ENCODE measurements around the gene NCOA1. TPM values are rescaled to one million over a fixed set of nuclear protein-coding genes. Genes with fewer than 3 reads are reported as not detected.

NCOA1 gene
- total RNA-seq, 2 experiments from 2014 or later, result 35.5 to 40.6 TPM

DNA sequence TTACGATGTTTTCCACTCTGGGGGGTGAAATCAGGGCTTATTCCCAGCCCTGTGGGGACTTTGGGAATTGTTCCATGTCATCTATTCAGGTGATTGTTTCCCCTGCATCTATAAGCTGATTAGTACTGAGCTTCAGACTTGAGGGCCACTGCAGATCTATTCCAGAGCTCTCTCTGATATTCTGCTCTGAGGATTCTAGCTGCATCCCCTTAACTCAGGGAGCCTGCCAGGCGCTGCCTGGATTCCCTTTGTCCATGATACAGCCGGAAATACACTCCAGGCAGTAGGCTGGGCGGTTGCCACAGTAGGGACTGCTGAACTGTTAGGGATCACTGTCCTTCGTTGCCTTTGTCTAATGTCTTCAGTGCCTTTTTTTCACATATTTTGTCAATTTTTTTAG lies 270.8 kb downstream of the NCOA1 start:
- Mint-ChIP-seq H3K9me3 (no peaks in the 10 kb centered on the region), H3K27me3 (no peaks in the 10 kb centered on the region), H3K4me1 (ENCODE audit: low read depth) (no peaks in the 10 kb centered on the region), H3K27ac (no peak overlapping the region), H3K36me3 (ENCODE audit: low read depth) (peaks cover 78% of the 10 kb centered on the region), H3K4me3 (no peak overlapping the region)
- Histone ChIP-seq H3K4me1 (ENCODE audit: insufficient read depth, low read length) (no peaks in the 10 kb centered on the region), H3K9me3 (ENCODE audit: control insufficient read depth in 1 of 2, insufficient read depth in 1 of 2, low read length in 2 of 2) (no peaks in the 10 kb centered on the region), H3K36me3 (ENCODE audit: insufficient read depth, low read length) (peaks cover 53% of the 10 kb centered on the region), H3K27me3 (ENCODE audit: control insufficient read depth in 1 of 2, insufficient read depth in 2 of 2, low read length in 2 of 2) (no peaks in the 10 kb centered on the region), H3K4me3 (ENCODE audit: low read length) (no peak overlapping the region), H3K27ac (ENCODE audit: low read depth in 1 of 2, low read length in 2 of 2) (no peak overlapping the region)
- TF ChIP-seq, protein P1, sequence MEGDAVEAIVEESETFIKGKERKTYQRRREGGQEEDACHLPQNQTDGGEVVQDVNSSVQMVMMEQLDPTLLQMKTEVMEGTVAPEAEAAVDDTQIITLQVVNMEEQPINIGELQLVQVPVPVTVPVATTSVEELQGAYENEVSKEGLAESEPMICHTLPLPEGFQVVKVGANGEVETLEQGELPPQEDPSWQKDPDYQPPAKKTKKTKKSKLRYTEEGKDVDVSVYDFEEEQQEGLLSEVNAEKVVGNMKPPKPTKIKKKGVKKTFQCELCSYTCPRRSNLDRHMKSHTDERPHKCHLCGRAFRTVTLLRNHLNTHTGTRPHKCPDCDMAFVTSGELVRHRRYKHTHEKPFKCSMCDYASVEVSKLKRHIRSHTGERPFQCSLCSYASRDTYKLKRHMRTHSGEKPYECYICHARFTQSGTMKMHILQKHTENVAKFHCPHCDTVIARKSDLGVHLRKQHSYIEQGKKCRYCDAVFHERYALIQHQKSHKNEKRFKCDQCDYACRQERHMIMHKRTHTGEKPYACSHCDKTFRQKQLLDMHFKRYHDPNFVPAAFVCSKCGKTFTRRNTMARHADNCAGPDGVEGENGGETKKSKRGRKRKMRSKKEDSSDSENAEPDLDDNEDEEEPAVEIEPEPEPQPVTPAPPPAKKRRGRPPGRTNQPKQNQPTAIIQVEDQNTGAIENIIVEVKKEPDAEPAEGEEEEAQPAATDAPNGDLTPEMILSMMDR (IDR thresholded peaks at IDR 0.05), result no peak
- intact Hi-C loops (cut with DNase I, micrococcal nuclease), result no loop called here
- ATAC-seq (ENCODE audit: poor library complexity), result no peak
- CTCF ChIA-PET, result no interaction called here
- POLR2A ChIA-PET, result no interaction called here
- DNase-seq, result no peak

DNA sequence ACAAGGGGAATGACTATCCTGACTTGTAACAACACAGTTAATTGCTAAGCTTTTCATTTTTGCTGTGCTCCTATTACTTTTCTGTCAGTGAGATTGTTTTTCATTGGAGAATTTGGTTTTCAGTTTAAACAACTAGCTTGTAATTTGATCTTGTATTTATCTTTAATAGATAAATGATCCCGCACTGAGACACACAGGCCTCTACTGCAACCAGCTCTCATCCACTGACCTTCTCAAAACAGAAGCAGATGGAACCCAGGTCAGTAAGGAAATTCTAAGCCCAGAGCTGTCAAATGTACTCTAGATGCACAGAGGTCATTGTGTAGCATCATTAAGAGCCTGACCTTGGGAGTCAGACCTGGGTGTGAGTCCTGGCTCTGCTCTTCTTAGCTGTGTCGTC lies 271.5 kb downstream of the NCOA1 start:
- Histone ChIP-seq H3K36me3 (ENCODE audit: insufficient read depth, low read length) (peaks cover 54% of the 10 kb centered on the region), H3K4me3 (ENCODE audit: low read length) (no peak overlapping the region), H3K27me3 (ENCODE audit: control insufficient read depth in 1 of 2, insufficient read depth in 2 of 2, low read length in 2 of 2) (no peaks in the 10 kb centered on the region), H3K4me1 (ENCODE audit: insufficient read depth, low read length) (no peaks in the 10 kb centered on the region), H3K27ac (ENCODE audit: low read depth in 1 of 2, low read length in 2 of 2) (no peak overlapping the region), H3K9me3 (ENCODE audit: control insufficient read depth in 1 of 2, insufficient read depth in 1 of 2, low read length in 2 of 2) (no peaks in the 10 kb centered on the region)
- H3K4me1 Mint-ChIP-seq (ENCODE audit: low read depth), result no peaks in the 10 kb centered on the region
- no peak overlapping the region for H3K4me3 Mint-ChIP-seq
- TF ChIP-seq, protein P1 (IDR thresholded peaks at IDR 0.05), result no peak
- ATAC-seq (ENCODE audit: poor library complexity), result no peak
- POLR2A ChIA-PET, result no interaction called here
- H3K27ac Mint-ChIP-seq, result no peak overlapping the region
- intact Hi-C loops (cut with DNase I, micrococcal nuclease), result no loop called here
- no peaks in the 10 kb centered on the region for H3K9me3 Mint-ChIP-seq
- no peaks in the 10 kb centered on the region for H3K27me3 Mint-ChIP-seq
- no peak for DNase-seq
- peaks cover 78% of the 10 kb centered on the region for H3K36me3 Mint-ChIP-seq (ENCODE audit: low read depth)
- CTCF ChIA-PET, result no interaction called here

DNA sequence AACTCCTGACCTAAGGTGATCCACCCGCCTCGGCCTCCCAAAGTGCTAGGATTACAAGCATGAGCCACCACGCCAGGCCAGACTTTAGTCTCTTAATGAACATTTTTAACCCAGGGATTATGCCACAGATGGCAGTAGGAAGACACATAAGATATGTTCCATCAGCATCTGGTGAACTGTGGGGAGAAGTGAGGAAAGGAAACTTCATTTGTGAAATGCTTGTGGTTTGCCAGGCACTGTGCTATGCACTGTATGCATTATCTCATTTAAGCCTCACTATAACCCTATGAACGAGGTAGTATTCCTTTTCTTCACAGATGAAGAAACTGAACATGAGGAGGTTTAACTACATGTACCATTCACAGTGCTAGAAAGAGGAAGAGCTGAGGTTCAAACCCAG lies 272.8 kb downstream of the NCOA1 start:
- H3K4me3 ChIP-seq (ENCODE audit: low read length), result no peak overlapping the region
- H3K4me1 Mint-ChIP-seq (ENCODE audit: low read depth), result no peaks in the 10 kb centered on the region
- no peak overlapping the region for H3K27ac Mint-ChIP-seq
- ATAC-seq (ENCODE audit: poor library complexity), result no peak
- H3K36me3 ChIP-seq (ENCODE audit: insufficient read depth, low read length), result peaks cover 55% of the 10 kb centered on the region
- no peak for DNase-seq
- CTCF ChIA-PET, result interaction anchor here (0.6 kb wide), 1 partner anchor 20 kb away, joined by 3 read pairs; no protein-coding TSS in a partner anchor
- H3K9me3 ChIP-seq (ENCODE audit: control insufficient read depth in 1 of 2, insufficient read depth in 1 of 2, low read length in 2 of 2), result no peaks in the 10 kb centered on the region
- H3K27me3 ChIP-seq (ENCODE audit: control insufficient read depth in 1 of 2, insufficient read depth in 2 of 2, low read length in 2 of 2), result no peaks in the 10 kb centered on the region
- H3K4me3 Mint-ChIP-seq, result no peak overlapping the region
- H3K36me3 Mint-ChIP-seq (ENCODE audit: low read depth), result peaks cover 79% of the 10 kb centered on the region
- H3K27ac ChIP-seq (ENCODE audit: low read depth in 1 of 2, low read length in 2 of 2), result no peak overlapping the region
- TF ChIP-seq, protein P1 (IDR thresholded peaks at IDR 0.05), result no peak
- no peaks in the 10 kb centered on the region for H3K9me3 Mint-ChIP-seq
- intact Hi-C loops (cut with DNase I, micrococcal nuclease), result no loop called here
- H3K27me3 Mint-ChIP-seq, result no peaks in the 10 kb centered on the region
- POLR2A ChIA-PET, result no interaction called here
- no peaks in the 10 kb centered on the region for H3K4me1 ChIP-seq (ENCODE audit: insufficient read depth, low read length)

All from CD4-positive, alpha-beta T cell (primary cell).